Hepatocyte (in vitro differentiated cells): ENCODE data around the gene EPC2.

Experiments
- EZH2 ChIP-seq: fragments of 200-600 bp; sonication (generic); IDR thresholded peaks from 2 replicates; pipeline ENCODE4 v1.6.1; 2016; ENCODE audit warnings: antibody characterized with exemption, mild to moderate bottlenecking, borderline replicate concordance
- TF ChIP-seq, protein P1 (sequence below): fragments of 200-600 bp; sonication (generic); IDR thresholded peaks from 2 replicates; pipeline ENCODE4 v1.5.1; 2016; ENCODE audit warnings: antibody characterized with exemption, mild to moderate bottlenecking; ENCODE audit not compliant: poor library complexity

DNA sequence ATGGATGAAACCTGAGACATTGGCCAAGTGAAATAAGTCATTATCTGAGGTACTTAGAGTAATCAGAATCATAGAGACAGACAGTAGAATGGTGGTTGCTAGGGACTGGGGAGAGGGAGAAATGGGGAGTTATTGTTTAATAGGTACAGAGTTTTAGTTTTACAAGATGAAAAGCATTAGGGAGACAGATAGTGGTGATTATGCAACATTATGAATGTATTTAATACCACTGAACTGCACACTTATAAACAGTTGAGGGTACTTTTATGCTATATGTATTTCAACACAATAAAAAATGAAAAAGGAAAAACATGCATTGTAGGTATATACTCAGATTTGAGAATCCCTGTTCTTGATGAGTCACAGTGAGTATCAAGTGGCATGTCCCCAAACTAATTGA, 59.7 kb downstream of the EPC2 start:
- TF ChIP-seq, protein P1, sequence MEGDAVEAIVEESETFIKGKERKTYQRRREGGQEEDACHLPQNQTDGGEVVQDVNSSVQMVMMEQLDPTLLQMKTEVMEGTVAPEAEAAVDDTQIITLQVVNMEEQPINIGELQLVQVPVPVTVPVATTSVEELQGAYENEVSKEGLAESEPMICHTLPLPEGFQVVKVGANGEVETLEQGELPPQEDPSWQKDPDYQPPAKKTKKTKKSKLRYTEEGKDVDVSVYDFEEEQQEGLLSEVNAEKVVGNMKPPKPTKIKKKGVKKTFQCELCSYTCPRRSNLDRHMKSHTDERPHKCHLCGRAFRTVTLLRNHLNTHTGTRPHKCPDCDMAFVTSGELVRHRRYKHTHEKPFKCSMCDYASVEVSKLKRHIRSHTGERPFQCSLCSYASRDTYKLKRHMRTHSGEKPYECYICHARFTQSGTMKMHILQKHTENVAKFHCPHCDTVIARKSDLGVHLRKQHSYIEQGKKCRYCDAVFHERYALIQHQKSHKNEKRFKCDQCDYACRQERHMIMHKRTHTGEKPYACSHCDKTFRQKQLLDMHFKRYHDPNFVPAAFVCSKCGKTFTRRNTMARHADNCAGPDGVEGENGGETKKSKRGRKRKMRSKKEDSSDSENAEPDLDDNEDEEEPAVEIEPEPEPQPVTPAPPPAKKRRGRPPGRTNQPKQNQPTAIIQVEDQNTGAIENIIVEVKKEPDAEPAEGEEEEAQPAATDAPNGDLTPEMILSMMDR: no peak
- no peak for TF ChIP-seq EZH2
